Stimulated activated effector memory CD8-positive, alpha-beta T cell treated with anti-CD3 and anti-CD28 coated beads, Interleukin-12 subunit alpha, Interleukin-12 subunit beta, amount 100 ng/mL, for 72 hours (primary cell): ENCODE data around the gene PRKAA2.
A peak's percentile ranks its signal among the peaks of the same experiment; 100 is the strongest.

ENCODE experiments used
- ATAC-seq: fragments of 150-1000 bp; cut with Tn5 transposase; 2 replicates; pipeline ENCODE4 v1.10.0; 2021
- DNase-seq, 2 donors: peaks; one replicate each; pipeline ENCODE4 v3.0.0; 2021 to 2022; ENCODE audit warnings: low spot score in 2 of 2
- H3K27ac Mint-ChIP-seq: one replicate; pipeline ENCODE4 v1.8.0; 2022; ENCODE audit warnings: mild to moderate bottlenecking, mixed read lengths
- H3K36me3 Mint-ChIP-seq: one replicate; pipeline ENCODE4 v1.8.0; 2022; ENCODE audit warnings: mild to moderate bottlenecking, mixed read lengths
- H3K4me1 Mint-ChIP-seq: one replicate; pipeline ENCODE4 v1.8.0; 2022; ENCODE audit warnings: mixed read lengths
- H3K4me3 Mint-ChIP-seq: one replicate; pipeline ENCODE4 v1.8.0; 2022; ENCODE audit warnings: mild to moderate bottlenecking, mixed read lengths
- H3K9me3 Mint-ChIP-seq: one replicate; pipeline ENCODE4 v1.8.0; 2022; ENCODE audit warnings: mixed read lengths

The PRKAA2 gene

DNA sequence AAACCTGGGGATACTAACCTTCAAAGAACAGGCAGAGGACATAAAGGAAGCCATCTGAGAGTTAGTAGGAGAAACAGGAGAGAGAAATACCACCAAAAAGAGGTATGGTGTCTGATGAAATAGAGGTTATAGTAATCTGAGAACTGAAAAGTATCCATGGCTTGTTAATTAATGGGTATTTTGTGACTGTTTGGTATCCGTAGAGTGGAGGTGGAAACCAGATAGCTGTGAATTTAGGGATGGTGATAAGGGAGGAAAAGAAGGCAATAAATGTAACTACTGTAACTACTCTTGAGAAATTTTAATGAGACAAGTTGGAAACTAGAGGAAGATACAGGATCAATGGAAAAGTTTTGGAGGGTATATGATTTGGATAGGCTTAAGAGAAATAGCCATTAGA, 27.5 kb downstream of the PRKAA2 start:
- H3K27ac Mint-ChIP-seq = no peak overlapping the region
- H3K9me3 Mint-ChIP-seq = no peaks in the 10 kb centered on the region
- ATAC-seq = no peak
- no peaks in the 10 kb centered on the region for H3K36me3 Mint-ChIP-seq
- no peak overlapping the region for H3K4me3 Mint-ChIP-seq
- DNase-seq = no peak
- no peaks in the 10 kb centered on the region for H3K4me1 Mint-ChIP-seq

DNA sequence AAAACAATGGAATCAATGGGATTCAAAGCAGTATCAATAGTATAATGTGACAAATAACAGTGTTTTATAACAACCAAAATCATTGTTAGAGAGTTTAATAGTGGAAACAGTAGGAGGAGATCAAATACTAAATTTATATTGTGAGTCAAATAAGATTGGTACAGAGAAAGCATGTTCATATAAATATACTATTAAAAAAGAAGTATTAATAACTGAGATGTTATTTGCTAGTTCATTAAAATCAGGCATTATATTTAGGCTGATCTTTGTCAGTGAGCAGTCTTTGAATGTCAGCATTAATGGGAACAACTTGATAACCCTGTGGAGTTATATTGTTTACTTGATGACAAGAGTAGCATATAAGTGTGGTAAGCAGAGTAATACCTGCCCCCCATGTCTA, 30.6 kb downstream of the PRKAA2 start:
- Mint-ChIP-seq H3K4me3 (no peak overlapping the region), H3K9me3 (peaks cover 4% of the 10 kb centered on the region), H3K4me1 (no peaks in the 10 kb centered on the region), H3K27ac (no peak overlapping the region), H3K36me3 (no peaks in the 10 kb centered on the region)
- DNase-seq (no peak), ATAC-seq (no peak)

DNA sequence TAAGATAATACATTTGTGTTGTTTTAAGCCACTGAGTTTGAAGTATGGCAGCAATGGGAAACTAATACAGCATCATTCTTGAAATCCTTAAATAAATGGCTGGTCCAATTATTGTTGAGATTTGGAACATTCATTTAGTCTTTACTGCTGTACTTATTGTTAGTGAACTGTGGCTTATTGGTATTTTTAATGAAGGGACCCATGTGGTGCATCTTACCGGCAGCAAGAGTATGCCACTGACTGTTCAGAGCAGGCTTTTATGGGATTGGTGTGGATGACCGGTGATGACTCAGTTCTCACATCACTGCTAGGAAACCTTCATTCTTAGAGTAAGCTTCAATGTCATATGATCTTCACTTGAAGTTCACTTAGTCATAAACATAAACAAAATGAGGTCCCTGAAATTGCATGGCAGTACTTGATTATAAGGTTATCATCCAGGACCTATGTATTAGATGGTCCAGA, 31.5 kb downstream of the PRKAA2 start:
- no peak for DNase-seq
- no peaks in the 10 kb centered on the region for H3K36me3 Mint-ChIP-seq

DNA sequence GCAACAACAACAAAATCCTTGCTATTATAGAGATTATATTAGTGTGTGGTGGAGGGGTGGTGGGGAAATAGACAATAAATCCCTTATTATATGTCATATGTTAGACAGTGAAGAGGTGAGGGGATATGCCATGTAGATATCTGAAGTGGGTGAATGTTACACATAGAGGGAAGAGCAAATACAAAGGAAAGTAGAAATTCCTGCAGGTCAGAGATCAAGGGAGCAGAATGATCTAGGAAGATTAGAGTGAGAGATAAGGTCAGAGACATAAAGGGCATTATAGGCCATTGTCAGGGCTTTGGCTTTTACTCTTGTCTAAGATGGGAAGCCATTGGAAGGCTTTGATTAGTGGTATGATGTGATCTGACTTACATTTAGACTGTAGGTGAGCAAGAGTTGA, 38.5 kb downstream of the PRKAA2 start:
- H3K36me3 Mint-ChIP-seq = no peaks in the 10 kb centered on the region
- H3K4me1 Mint-ChIP-seq = no peaks in the 10 kb centered on the region
- ATAC-seq = no peak
- peaks cover 4% of the 10 kb centered on the region for H3K9me3 Mint-ChIP-seq
- no peak overlapping the region for H3K27ac Mint-ChIP-seq
- no peak overlapping the region for H3K4me3 Mint-ChIP-seq
- DNase-seq = no peak

More for the DNA sequence above, 31.5 kb downstream of the PRKAA2 start:
- Mint-ChIP-seq H3K9me3 (peaks cover 4% of the 10 kb centered on the region), H3K4me3 (no peak overlapping the region), H3K4me1 (no peaks in the 10 kb centered on the region), H3K27ac (no peak overlapping the region)
- no peak for ATAC-seq

DNA sequence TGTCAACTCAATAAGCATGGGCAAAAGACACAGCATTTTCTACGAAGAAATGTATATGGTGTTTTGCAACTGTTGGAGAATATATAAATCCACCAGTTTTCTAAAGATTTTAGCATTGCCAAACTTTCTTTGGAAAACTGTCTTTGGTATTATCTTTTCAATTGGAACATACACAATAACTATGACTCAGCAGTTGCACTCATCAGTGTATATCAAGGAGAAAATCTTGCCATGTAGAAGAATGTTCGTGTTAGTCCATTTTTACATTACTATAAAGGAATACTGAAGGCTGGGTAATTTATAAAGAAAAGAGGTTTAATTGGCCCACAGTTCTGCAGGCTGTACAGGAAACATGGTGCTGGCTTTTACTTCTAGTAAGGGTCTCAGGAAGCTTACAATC, 41.1 kb downstream of the PRKAA2 start:
- no peak for ATAC-seq
- H3K27ac Mint-ChIP-seq = no peak overlapping the region

DNA sequence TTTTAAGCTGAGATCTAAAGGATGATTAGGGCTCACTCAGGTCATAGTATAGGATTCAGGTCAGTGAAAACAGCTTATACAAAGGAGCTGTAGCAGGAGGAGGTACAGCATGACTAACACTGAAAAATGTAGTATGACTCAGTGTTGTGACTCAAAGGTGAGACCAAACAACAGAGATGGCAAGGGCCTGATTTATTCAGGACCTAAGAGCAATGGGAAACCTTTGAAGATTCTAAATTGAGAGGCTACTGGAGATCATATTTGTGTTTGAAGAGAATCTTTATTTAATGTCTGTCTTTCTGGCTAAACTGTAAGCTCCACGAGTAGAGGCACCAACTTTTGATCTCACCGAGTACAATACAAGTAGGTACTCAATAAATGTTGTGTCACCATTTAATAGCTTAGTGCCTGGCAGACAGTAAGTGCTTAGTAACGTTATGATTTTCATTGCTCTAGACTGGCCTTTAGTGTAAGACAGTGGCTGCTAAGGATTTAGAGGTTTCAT, 43.5 kb downstream of the PRKAA2 start:
- H3K4me1 Mint-ChIP-seq = no peaks in the 10 kb centered on the region
- H3K9me3 Mint-ChIP-seq = no peaks in the 10 kb centered on the region

More for the DNA sequence above, 41.1 kb downstream of the PRKAA2 start:
- no peaks in the 10 kb centered on the region for H3K4me1 Mint-ChIP-seq
- DNase-seq = no peak
- no peaks in the 10 kb centered on the region for H3K36me3 Mint-ChIP-seq
- no peak overlapping the region for H3K4me3 Mint-ChIP-seq
- H3K9me3 Mint-ChIP-seq = no peaks in the 10 kb centered on the region

DNA sequence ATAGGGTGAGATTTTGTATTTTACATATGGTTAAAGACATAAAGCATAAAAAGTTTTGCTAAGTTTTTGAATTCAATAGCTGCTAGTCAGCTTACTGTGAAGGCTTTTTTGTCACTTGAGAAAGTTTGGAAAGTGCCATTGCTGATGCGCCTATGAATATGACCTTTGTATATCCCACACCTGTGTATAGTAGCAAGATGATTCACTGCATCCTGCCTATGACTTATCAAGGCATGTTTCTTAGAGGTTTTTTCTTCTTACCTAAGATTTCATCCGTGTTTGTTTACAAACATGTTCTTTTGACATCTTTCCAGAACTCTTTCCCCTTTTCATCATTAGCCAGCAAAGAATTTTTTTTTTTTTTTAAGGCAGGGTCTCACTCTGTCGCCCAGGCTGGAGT, 51.5 kb downstream of the PRKAA2 start:
- no peaks in the 10 kb centered on the region for H3K4me1 Mint-ChIP-seq
- no peaks in the 10 kb centered on the region for H3K9me3 Mint-ChIP-seq
- no peak overlapping the region for H3K27ac Mint-ChIP-seq
- no peaks in the 10 kb centered on the region for H3K36me3 Mint-ChIP-seq
- DNase-seq (no peak), ATAC-seq (no peak)
- H3K4me3 Mint-ChIP-seq = no peak overlapping the region

More for the DNA sequence above, 43.5 kb downstream of the PRKAA2 start:
- H3K27ac Mint-ChIP-seq = no peak overlapping the region
- no peak overlapping the region for H3K4me3 Mint-ChIP-seq
- DNase-seq (no peak), ATAC-seq (peak; percentile 93)
- H3K36me3 Mint-ChIP-seq = no peaks in the 10 kb centered on the region

DNA sequence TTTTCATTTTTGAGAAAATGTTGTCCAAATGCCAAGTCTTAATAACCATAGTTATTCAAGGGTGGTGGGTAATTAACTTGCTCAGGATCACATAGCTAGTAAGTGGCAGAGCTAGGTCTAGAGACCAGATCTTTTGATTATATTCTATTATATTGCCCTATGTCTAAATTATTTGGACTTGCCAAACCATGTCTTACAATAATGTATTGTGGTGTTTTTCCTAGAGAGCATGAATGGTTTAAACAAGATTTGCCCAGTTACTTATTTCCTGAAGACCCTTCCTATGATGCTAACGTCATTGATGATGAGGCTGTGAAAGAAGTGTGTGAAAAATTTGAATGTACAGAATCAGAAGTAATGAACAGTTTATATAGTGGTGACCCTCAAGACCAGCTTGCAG, 58.6 kb downstream of the PRKAA2 start:
- Mint-ChIP-seq H3K4me3 (no peak overlapping the region), H3K9me3 (no peaks in the 10 kb centered on the region), H3K4me1 (no peaks in the 10 kb centered on the region), H3K27ac (no peak overlapping the region), H3K36me3 (no peaks in the 10 kb centered on the region)
- DNase-seq (no peak), ATAC-seq (no peak)

DNA sequence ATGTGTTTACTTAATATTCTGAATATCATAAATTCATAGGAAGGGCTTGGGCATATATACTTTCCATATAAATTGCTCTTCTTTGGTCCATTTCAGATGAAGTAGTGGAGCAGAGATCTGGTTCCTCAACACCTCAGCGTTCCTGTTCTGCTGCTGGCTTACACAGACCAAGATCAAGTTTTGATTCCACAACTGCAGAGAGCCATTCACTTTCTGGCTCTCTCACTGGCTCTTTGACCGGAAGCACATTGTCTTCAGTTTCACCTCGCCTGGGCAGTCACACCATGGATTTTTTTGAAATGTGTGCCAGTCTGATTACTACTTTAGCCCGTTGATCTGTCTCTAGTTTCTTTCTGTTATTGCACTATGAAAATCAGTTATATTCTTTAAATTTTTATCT, 62.3 kb downstream of the PRKAA2 start:
- no peaks in the 10 kb centered on the region for H3K9me3 Mint-ChIP-seq
- DNase-seq (no peak), ATAC-seq (no peak)
- H3K4me3 Mint-ChIP-seq = no peak overlapping the region
- no peaks in the 10 kb centered on the region for H3K4me1 Mint-ChIP-seq
- no peaks in the 10 kb centered on the region for H3K36me3 Mint-ChIP-seq
- H3K27ac Mint-ChIP-seq = no peak overlapping the region

DNA sequence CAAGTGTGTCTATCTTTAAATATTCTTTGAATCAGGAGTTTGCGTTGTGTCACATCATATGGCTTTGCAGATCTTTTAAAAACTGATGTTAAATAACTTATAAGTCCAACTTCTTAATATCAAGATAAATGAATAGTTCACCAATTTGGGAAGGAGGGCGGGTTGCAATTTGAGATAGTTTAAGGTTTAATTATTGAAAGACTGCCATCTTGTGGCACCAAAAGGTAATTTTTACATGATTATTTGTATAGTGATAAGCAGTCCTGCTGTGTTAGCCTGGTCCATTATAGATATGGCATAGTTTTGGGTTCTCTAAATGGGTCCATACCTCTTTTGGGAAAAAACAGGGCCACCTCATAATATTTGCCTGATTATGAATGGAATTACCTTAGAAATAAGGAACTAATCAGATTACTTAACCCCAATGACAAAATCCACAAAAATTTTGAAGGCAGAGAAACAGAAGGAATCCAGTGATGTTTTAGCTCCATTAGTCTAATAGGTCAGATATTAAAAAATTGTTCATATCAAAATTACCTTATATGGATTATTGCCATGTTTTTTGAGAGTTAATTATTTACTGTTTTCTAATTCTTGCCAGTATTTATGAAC, 64.3 kb downstream of the PRKAA2 start:
- ATAC-seq = no peak
- no peaks in the 10 kb centered on the region for H3K4me1 Mint-ChIP-seq
- H3K36me3 Mint-ChIP-seq = no peaks in the 10 kb centered on the region
- H3K9me3 Mint-ChIP-seq = no peaks in the 10 kb centered on the region
- no peak overlapping the region for H3K27ac Mint-ChIP-seq
- no peak overlapping the region for H3K4me3 Mint-ChIP-seq
- no peak for DNase-seq

DNA sequence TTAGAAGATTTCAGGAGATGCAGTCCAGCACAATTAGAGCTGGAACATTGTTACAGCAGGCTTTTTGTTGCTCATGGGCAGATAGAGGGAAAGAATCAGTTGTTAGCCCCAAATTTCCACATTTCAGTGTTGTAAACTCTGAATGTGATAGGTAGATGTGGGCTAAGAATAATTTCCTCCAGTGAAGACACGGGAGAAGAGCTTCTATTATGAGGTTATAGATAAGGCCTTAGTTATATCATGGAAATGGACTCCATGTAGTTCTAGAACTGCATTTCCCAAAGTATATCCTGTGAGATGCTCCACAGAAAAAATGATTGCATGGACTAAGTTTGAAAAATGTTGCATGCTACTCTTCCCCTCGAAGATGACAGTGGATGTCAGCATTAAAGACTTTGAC, 64.9 kb downstream of the PRKAA2 start:
- Mint-ChIP-seq H3K4me1 (no peaks in the 10 kb centered on the region), H3K27ac (no peak overlapping the region), H3K9me3 (no peaks in the 10 kb centered on the region), H3K36me3 (no peaks in the 10 kb centered on the region), H3K4me3 (no peak overlapping the region)
- ATAC-seq = no peak
- no peak for DNase-seq

DNA sequence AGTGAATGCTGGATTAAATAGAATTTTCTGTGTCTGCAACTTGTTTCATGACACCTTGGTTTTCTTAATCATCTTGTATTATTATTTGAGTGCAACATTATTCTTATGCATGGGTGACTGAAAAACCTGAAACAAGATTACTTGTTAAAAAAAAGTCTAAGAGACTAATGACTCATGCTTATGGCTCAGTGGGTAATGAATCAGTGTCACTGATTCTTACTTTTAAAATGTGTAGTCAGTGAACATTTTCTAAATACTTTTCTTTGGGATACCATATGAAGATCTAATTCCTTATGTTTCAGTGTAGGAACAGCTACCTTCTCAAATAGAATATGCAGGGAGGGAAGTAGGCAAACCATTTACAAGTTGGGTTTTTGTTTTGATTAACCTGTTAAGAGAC, 65.5 kb downstream of the PRKAA2 start:
- no peaks in the 10 kb centered on the region for H3K9me3 Mint-ChIP-seq
- H3K27ac Mint-ChIP-seq = no peak overlapping the region
- H3K36me3 Mint-ChIP-seq = no peaks in the 10 kb centered on the region
- no peaks in the 10 kb centered on the region for H3K4me1 Mint-ChIP-seq
- ATAC-seq (no peak), DNase-seq (no peak)
- H3K4me3 Mint-ChIP-seq = no peak overlapping the region

DNA sequence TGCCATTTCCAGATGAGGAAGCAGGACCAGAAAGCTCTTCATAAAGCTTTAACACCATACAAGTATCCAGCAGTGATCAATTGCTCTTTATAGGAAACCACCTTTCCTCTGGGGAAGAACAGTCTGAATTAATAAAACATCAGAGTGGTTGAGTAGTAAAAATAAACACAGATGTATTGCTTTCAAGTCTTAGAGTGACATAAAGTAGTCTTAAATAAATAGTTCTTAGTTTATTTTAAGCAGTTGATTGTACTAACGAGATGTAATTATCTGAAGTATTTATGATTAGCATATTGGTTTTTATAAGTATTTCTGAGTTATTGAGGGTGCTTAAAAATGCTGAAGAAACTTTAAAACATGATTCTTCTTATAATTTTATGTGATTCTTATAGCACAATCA, 67.0 kb downstream of the PRKAA2 start:
- H3K9me3 Mint-ChIP-seq = no peaks in the 10 kb centered on the region
- no peaks in the 10 kb centered on the region for H3K36me3 Mint-ChIP-seq

DNA sequence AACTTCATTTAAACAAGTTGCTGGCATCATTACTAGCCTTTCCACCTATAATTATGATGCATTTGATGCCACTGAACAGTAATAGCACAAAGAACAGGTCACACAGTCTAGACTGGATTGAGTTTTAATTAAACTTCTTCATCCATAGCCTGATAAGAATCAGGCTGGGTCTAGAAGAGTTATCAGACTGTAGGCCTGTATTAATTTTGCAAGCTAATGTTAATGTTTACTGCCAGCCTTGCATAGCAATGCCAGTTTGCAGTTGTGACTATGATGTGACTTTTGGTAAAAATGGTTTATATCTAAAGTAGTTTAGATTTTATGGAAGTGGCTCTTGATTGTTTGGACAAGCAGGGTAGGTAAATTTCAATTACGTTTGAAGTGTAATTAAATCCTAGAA, 68.0 kb downstream of the PRKAA2 start:
- Mint-ChIP-seq H3K4me3 (no peak overlapping the region), H3K4me1 (no peaks in the 10 kb centered on the region), H3K27ac (no peak overlapping the region), H3K36me3 (no peaks in the 10 kb centered on the region), H3K9me3 (no peaks in the 10 kb centered on the region)
- ATAC-seq (no peak), DNase-seq (no peak)

More for the DNA sequence above, 67.0 kb downstream of the PRKAA2 start:
- Mint-ChIP-seq H3K4me1 (no peaks in the 10 kb centered on the region), H3K4me3 (no peak overlapping the region), H3K27ac (no peak overlapping the region)
- DNase-seq = no peak
- no peak for ATAC-seq

DNA sequence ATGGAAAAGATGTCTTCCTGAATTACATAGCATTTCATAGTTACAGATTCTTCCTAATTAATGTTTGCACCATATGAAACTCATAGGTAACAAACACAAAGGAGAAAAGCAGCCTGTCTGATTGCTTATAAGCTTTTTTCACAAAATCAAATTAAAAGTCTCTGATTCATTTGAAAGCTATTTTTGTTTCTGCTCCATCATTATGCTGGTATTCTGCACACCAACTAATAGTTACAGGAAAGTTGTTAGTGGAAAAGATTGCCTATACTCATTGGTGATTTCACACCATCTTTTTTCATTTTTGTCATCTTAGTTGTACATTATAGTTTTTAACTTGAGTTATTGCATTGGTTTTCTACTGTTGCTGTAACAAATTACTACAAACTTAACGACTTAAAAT, 70.0 kb downstream of the PRKAA2 start:
- H3K27ac Mint-ChIP-seq = no peak overlapping the region
- H3K4me3 Mint-ChIP-seq = no peak overlapping the region
- H3K36me3 Mint-ChIP-seq = no peaks in the 10 kb centered on the region
- H3K9me3 Mint-ChIP-seq = no peaks in the 10 kb centered on the region
- no peaks in the 10 kb centered on the region for H3K4me1 Mint-ChIP-seq
- ATAC-seq (no peak), DNase-seq (no peak)

DNA sequence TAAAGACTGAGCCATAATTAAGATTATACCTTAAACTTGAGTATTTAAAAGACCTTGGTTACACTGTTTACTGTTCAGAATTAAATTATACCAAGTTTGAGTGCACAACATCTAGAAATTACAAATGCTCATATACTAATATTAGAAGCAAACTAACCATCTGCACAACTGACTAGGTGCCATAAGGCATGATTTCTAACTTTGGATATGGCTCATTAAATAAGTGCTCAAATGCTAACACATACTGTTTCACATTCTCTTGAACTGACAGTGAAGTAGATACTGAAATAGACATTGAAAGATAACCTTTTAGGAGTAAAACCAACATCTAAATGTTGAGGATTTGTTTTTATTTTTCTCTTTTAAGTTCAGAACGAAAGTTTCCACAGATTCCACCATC, 74.1 kb downstream of the PRKAA2 start:
- H3K36me3 Mint-ChIP-seq = no peaks in the 10 kb centered on the region
- no peaks in the 10 kb centered on the region for H3K9me3 Mint-ChIP-seq
- no peak overlapping the region for H3K4me3 Mint-ChIP-seq
- no peaks in the 10 kb centered on the region for H3K4me1 Mint-ChIP-seq
- H3K27ac Mint-ChIP-seq = no peak overlapping the region
- no peak for DNase-seq
- no peak for ATAC-seq

DNA sequence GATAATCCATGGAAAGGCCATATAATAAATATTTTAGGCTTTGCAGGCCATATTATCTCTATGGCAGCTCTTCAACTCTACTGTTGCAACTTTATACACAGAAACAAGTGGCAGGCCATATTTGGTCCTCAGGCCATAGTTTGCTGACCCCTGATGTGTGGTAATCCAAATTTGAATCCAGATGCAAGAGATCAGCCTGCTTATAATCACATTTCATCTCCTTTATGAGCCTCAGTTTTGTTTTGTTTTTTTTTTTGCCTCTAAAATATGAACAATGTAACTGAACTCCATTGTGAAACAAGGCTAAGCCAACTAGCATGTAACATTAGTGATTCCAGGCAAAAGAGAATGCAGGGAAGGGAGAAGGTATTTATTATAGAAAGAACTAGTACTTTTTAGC, 81.6 kb downstream of the PRKAA2 start:
- peaks cover 4% of the 10 kb centered on the region for H3K9me3 Mint-ChIP-seq
- H3K4me3 Mint-ChIP-seq = no peak overlapping the region
- no peak overlapping the region for H3K27ac Mint-ChIP-seq
- ATAC-seq = no peak
- H3K36me3 Mint-ChIP-seq = no peaks in the 10 kb centered on the region
- no peaks in the 10 kb centered on the region for H3K4me1 Mint-ChIP-seq
- DNase-seq = no peak
